GM18870 (cell line): ENCODE measurements around the gene INTS15.

Experiments used
- ATAC-seq: cut with Tn5 transposase; IDR thresholded peaks from one replicate; pipeline ENCODE4 v1.9.1; 2021; ENCODE audit warnings: moderate library complexity; ENCODE audit not compliant: unreplicated experiment

Gene INTS15

GRCh38 chr7:6642239-6642839, 52.5 kb downstream of the INTS15 start:
- ATAC-seq: no peak

- ATAC-seq: no peak
These were observed 53.2 kb downstream of the INTS15 start for GRCh38 chr7:6642861-6643640.

- no peak for ATAC-seq
These were observed 54.2 kb downstream of the INTS15 start for GRCh38 chr7:6643915-6644625.

GRCh38 chr7:6644728-6645127, 54.9 kb downstream of the INTS15 start:
- no peak for ATAC-seq

GRCh38 chr7:6646465-6646864, 56.6 kb downstream of the INTS15 start:
- no peak for ATAC-seq

GRCh38 chr7:6647080-6647479, 57.3 kb downstream of the INTS15 start:
- no peak for ATAC-seq

- ATAC-seq: no peak
These were observed 57.7 kb downstream of the INTS15 start for GRCh38 chr7:6647541-6647940.

- no peak for ATAC-seq
These were observed 58.4 kb downstream of the INTS15 start for GRCh38 chr7:6648066-6648814.

- no peak for ATAC-seq
These were observed 58.9 kb downstream of the INTS15 start for GRCh38 chr7:6648815-6649104.

GRCh38 chr7:6649241-6649961, 59.6 kb downstream of the INTS15 start:
- no peak for ATAC-seq

GRCh38 chr7:6650086-6650485, 60.3 kb downstream of the INTS15 start:
- no peak for ATAC-seq

GRCh38 chr7:6650521-6651011, 60.7 kb downstream of the INTS15 start:
- no peak for ATAC-seq

- ATAC-seq: no peak
These were observed 62.1 kb downstream of the INTS15 start for GRCh38 chr7:6651851-6652445.

GRCh38 chr7:6652446-6653011, 62.7 kb downstream of the INTS15 start:
- no peak for ATAC-seq

- no peak for ATAC-seq
These were observed 63.5 kb downstream of the INTS15 start for GRCh38 chr7:6653071-6654003.

GRCh38 chr7:6654113-6654841, 64.5 kb downstream of the INTS15 start:
- ATAC-seq: no peak

GRCh38 chr7:6654842-6655610, 65.2 kb downstream of the INTS15 start:
- no peak for ATAC-seq
